Caki2 (cell line): ENCODE results near the gene FAH. TPM values are rescaled to one million over a fixed set of nuclear protein-coding genes. Genes with fewer than 3 reads are reported as not detected.

ENCODE experiments used
- DNase-seq: peaks from one replicate; pipeline ENCODE4 v3.0.0-alpha.2; 2015; ENCODE audit warnings: low read depth
- in situ Hi-C: cut with HindIII; loops from 2 replicates; pipeline ENCODE4 v1.10.0; 2016; ENCODE audit warnings: low sequenced_read_pairs, low pct_unique_long_range_greater_than_20kb, mixed read lengths
- total RNA-seq: library from RNA; depleted of rRNA; stranded (reverse); fragments of >200 nt; shearing (Covaris generic); gene quantifications from 2 replicates; pipeline ENCODE4 v1.2.3, GENCODE V29; 2014; ENCODE audit warnings: low replicate concordance

FAH gene
- total RNA-seq, 1 experiment from 2014 or later: 122 TPM

DNA sequence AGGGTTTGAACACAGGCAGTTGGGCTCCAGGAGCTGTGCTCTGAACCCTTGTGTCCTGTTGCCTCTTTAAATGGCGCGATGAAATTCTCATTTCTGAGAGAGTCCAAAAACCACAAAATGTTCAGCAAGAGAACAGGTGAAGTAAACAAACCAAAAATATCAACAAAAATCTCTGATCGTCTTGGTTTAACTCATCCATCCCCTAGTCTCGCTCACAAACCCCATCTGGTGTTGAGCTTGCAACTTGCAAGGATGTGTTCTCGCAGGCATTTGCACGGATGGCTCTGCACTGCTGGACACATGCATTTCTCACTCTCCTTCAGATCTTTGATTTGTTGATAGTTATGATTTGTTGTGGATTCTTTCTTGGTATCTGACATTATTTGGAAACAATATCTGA lies 31.1 kb downstream of the FAH start:
- in situ Hi-C loops: no loop called here
- DNase-seq: no peak

DNA sequence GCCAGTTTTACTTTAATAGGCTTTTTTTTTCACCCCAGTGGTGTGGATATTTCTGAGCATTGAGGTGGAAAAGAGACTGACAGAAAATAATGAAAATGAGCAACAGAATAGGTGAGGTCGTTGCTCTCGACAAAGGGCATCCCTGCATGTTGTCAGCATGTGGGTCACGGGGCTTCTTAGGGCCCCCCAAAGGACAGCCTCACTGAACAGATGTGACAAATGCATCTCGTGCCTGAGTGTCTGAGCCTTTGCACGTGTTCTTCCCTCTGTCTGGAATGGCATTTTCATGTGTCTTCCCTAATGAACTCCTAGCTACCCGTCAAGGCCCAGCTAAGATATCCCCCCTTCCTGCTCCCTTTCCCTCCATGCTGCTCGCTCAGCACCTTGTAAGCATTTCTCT lies 31.8 kb downstream of the FAH start:
- no peak for DNase-seq
- in situ Hi-C loops: no loop called here

DNA sequence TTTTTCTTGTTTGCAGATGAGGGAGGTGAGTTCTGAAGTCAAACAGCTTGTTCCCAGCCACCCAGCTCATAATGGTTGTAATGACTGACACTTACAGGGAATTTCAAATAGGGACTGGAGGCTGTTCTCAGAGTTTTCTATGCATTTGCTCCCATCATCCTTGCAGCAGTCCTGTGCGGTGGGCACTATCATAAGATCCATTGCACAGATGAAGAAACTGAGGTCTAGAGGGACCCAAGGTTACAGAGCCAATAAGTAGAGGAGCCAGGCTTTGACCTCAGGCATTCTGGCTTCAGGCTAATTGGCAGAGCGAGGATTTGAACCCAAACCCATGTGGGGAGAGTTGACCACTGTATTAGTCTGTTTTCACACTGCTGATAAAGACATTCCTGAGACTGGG lies 32.4 kb downstream of the FAH start:
- DNase-seq: no peak
- in situ Hi-C loops: no loop called here

DNA sequence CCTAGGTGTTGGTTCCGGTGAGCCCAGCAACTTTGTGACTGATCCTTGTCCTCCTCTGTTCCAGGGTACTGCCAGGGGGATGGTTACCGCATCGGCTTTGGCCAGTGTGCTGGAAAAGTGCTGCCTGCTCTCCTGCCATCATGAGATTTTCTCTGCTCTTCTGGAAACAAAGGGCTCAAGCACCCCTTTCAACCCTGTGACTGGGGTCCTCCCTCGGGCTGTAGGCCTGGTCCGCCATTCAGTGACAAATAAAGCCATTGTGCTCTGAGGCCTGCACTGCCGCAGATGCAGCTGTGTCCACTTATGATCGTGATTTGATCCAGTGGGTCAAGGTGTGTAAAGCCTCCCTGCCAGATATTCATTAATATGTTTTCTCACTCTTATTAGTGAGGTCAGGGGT lies 33.3 kb downstream of the FAH start:
- in situ Hi-C loops: no loop called here
- no peak for DNase-seq

DNA sequence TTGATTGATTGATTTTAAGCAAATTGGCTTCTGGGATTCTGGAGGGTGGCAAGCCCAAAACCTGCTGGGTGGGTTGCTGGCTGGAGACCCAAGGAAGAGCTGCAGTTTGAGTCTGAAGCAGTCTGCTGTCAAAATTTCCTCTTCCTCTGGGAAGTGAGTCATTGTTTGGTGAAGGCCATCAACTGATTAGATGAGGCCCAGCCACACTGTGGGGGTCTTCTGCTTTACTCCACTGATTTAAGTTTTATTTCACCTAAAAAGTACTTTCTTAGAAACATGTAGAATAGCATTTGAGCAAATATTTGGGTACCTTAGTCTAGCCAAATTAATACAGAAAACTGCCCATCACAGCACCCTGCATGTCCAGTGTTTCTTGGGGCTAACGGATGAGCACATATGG lies 33.8 kb downstream of the FAH start:
- no peak for DNase-seq
- in situ Hi-C loops: no loop called here

DNA sequence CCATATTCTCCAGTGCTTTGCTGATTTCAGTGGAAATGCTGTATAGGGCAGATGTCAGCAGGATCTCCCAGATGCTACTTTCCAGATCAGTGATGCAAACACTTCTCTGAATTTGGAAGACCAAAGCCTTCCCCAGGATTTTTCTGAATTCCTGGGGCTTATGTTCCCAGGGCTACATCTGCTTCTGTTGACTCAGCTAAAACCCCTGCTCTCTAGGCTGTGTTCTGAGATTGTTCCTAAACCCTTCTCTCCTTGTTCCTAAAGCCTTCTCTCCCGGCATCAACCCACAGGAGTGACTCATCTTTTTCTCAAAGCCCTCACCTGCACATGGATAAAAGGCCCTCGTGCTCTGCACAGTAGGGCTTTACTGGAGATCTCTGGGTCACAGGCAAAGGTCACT lies 35.5 kb downstream of the FAH start:
- in situ Hi-C loops: no loop called here
- no peak for DNase-seq

DNA sequence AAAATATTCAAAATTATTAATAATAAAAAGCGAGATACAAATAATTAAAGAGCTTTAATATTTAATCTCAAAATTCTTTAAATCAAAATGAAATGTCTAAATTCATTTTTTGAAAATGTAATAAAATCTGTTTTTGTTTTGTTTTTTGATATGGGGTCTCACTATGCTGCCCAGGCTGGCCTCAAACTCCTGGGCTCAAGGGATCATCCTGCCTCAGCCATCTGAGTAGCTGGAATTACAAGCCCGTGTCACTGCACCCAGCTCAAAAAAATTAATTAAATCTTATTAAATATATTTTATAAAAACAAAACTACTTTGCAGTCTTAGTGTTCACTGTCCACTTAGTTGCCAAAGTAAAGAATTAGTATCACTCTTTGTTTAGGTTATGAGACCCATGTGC lies 38.4 kb downstream of the FAH start:
- DNase-seq: no peak
- in situ Hi-C loops: no loop called here

DNA sequence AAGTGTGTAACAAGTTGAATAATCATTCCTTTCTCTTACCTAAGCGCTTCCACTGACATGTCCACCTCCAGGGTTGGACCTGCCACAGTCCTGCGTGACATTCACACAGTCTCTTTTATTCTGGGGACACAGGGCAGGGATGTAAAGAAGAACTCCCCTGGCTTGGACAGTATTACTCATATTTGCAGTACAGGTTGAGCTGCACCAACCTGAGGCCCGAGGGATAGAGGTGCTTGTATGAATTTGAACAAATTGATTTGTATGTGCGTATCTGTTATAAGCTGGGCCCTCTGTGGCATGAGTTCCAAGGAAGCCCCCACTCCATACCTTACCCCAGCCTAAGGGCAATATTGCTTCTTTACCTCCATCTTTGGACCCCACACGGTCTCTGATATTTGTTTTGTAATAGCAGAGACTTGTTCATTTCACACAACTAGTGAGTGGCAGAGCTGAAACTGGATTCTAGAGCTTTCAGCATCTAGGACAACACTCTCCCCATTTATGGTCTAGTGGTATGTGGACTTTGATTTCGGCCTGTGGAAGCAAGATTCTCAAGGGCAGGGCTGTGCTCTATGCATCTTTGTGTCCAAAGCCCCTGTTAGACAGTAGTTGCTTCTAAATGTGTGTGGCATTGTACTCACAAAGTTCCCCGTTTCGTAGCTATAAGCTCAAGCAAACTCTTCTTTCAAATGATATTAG lies 39.2 kb downstream of the FAH start:
- in situ Hi-C loops: no loop called here
- no peak for DNase-seq

DNA sequence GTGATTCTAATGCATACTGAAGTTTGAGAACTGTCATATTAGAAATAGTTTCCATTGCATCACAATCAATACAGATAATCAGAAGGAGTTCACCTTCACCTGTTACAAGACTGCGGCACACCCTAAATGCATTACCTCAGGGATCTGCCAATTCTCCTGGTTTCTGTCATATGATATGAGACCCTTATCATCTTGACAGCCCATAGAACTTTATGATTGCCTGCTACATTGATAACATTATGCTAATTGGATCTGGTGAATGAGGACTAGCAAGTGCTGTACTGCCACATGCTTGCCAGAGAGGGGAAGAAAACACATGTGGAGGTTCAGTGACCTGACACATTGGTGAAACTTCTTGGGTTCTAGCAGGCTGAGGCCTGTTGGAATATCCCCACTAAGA lies 41.4 kb downstream of the FAH start:
- DNase-seq: no peak
- in situ Hi-C loops: no loop called here

DNA sequence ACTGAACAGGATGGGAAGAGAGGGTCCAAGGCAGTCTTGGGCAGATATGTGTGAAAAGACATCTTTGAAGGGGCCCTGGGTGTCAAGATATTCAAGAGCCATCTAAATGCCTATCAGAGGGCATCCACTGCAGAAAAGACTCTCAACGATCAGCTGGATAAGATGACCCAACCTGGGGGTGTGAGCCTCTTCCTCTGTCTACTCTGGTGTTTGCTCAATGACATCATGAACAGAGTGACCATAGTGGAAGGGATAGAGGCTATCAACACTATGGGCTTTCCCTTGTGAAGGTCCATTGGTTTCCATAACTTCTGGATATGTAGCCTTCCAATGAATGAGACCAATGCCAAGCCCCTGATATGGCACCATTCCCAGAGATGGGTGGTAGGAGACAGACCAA lies 42.1 kb downstream of the FAH start:
- no peak for DNase-seq
- in situ Hi-C loops: no loop called here

DNA sequence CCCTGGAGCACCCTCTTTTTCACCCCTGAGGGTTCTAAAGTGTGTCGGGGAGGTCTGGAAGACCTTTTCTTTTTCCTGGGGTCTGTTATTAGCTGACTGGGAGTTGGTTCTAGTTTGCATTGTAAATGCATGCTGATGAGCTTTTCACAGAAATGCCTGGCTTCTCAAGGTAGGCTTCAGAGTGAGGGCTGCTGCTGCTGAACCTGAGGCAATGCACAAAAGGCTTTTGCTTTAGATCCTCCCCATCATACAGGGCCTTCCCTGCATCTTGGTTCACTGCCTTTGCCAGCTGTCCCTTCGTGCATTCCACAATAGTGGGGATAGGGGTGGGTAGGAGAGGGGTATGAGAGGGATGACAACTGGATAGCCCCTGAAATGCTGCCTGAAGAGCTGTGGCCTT lies 46.6 kb downstream of the FAH start:
- DNase-seq: no peak
- in situ Hi-C loops: no loop called here

DNA sequence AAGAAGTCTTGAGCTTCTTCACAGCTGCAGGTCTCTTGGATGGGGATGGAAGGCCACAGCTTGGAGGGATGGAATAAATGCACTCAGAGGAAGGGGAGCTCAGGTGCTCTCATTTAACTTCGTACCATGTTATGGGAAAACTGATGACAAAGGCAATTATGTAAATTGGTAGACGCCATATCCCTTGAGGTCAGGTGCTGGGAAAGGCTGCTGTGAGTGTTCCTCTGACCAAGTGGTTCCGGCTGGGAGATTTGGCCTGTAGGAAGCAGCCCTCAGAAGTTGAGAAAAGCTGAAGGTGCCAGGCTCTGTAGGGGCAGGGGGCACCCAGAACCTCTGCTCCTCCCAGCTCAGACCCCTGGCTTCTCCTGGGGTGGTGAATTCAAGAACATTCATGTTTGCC lies 47.1 kb downstream of the FAH start:
- DNase-seq: no peak
- in situ Hi-C loops: no loop called here

DNA sequence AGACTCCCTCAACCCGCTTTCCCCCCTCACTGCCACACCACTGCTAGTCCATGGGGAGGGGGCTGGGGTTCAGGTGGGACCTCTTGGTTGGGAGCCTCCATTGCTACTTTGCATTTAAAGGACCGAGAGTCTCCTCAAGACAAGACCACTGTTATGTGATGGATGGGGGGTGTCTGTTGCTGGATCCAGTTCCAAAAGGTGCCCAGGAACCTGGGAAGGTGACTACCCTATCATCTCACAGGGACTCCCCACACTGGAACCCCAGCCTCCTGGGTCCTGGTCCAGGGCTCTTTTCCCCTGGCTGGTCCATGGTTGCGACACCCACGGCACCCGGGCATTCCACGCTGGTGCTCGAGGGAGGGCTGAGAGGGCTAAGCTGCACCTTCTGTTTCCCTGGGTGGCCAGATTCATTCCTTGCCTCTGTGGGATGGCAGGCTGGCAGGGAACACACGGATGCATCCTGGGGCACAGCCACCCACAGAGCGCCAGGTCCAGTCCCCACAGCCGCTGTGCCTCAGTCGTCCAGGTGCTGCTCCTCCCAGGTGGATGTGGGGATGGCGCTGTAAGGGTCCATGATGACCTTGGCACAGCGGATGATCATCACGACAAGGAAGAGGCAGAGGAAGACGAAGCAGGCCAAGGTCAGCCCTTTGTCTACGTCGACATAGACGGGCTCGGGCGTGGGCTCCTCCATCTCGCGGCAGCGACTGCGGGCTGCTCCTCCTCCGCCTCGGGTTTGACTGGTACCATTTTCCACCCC lies 48.6 kb downstream of the FAH start:
- in situ Hi-C loops: no loop called here
- DNase-seq: no peak

DNA sequence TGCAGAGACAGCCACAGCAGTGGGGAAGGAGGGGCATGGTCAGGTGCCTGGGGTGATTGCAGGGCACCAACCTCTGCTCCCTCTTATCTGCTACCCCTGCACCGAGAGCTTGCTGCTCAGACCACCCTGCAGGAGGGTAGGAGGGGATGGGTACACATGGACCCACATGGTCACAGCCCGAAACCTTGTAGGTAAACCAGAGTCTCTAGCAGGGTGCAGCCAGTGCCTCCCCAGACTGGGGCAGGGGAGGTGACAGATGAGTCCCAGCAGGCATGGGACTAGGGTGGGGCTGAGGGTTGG lies 49.2 kb downstream of the FAH start:
- DNase-seq: no peak

DNA sequence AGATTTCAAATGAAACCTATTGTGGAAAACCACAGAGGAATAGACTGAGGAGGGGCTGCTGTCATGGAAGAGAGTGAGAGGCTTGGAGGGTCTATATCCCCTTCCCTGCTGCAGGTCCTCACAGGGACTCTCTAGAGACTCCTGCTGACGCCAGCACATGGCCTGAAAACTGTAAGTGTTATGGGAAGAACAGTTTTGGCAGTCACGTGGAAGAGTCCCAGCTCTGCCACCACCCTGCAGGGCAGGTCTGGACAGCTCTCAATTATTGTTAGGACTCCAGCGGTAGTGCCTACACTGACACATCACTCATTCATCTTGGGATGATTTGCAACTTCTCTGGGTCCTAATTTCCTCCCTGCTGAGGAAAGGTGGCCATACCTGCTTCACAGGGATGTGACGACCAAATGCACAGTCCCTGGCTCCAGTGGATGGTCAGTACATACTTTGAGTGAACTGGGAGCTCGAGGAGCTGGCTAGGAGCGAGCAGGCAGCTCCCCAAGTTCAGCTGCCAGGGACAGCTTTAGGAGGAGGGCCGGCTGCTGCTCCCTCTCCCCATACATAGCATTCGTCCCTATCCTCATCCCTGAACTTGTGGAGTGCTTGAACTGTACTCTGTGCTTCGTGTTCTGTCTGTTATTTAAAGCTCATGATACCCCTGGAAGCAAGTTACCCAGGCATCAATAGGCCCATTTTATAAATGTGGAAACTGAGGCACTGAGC lies 50.0 kb downstream of the FAH start:
- no peak for DNase-seq
- in situ Hi-C loops: no loop called here

More for the DNA sequence above, 49.2 kb downstream of the FAH start:
- in situ Hi-C loops: no loop called here

DNA sequence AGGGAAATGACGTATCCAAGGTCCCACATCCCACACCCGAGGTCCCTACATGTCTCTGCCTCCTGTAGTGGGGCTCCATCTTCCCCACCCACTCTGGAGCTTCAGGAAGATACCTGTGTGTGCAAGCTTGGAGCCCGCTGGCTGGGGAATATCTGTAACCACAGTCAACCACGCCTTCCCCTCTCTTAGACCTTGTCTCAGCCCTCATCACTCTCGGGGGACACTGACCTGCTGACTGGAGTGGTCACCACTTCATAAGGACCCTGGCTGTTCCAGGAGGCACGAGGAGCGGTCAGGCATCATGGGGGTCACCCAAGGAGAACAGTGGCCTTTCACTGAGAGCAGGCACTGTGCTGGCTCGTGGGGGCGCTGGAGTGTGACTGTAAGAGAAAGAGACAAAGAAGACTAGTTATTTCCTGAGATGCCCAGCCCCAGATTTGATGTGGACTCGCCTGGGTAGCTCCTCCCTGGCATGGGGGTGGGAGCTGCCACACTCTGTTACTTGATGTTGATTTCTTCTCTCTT lies 50.6 kb downstream of the FAH start:
- in situ Hi-C loops: no loop called here
- DNase-seq: no peak

DNA sequence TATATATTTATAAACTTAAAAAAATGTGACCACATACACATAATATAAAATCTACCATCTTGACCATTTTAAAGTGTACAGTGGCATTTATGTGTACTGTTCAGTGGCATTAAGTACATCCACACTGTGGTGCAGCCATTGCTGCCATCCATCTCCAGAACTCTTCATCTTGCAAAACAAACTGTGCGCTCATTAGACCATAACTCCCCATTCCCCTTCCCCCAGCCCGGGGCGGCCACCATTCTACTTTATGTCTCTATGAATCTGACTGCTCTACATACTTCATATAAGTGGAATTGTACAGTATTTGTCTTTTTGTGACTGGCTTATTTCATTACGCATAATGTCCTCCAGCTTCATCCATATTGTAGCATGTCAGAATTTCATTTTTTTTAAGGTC lies 51.4 kb downstream of the FAH start:
- in situ Hi-C loops: no loop called here
- no peak for DNase-seq

DNA sequence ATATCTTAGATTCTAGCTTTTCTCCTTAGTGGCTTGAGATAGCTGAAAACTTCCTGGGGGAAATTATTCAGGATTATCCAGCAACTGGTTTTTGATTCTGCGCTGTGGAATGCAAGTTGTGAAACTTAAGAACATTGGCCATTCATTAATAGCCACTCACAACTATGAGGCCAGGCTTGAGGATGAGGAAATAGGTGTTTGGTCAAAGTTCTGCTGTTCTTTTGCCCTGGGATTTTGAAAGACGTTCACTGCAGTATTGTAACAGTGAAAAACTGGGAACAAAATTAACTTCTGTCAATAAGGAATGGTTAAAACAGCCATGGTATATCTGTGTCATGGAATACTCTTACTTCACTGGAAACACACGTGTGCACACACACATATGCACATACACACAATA lies 55.1 kb downstream of the FAH start:
- DNase-seq: no peak
- in situ Hi-C loops: no loop called here
